HEK293T (cell line): ENCODE results near the gene PEX10.

ENCODE experiments used
- CTCF ChIA-PET: fragments of 350-600 bp; formaldehyde crosslinking; extraction: SDS; loops from one replicate; lab custom pipeline; 2021; ENCODE audit warnings: antibody characterized with exemption, inconsistent platforms; lab: Yijun Ruan, JAX
- POLR2A ChIA-PET: fragments of 350-600 bp; formaldehyde crosslinking; extraction: SDS; loops from one replicate; lab custom pipeline; 2020; ENCODE audit warnings: antibody characterized with exemption, inconsistent platforms; lab: Yijun Ruan, JAX
- DNase-seq: peaks from one replicate; pipeline ENCODE4 v3.0.0; 2012; ENCODE audit warnings: mixed read lengths; ENCODE audit errors: extremely low spot score
- ARNT ChIP-seq: fragments of 450-650 bp; IDR thresholded peaks from 2 replicates; pipeline ENCODE4 v1.6.1; 2017; ENCODE audit warnings: mild to moderate bottlenecking
- BHLHE40 ChIP-seq: fragments of 450-650 bp; IDR thresholded peaks from 2 replicates; pipeline ENCODE4 v1.6.1; 2016; ENCODE audit warnings: mild to moderate bottlenecking, moderate library complexity, borderline replicate concordance
- CTBP1 ChIP-seq: fragments of 450-650 bp; IDR thresholded peaks from 2 replicates; pipeline ENCODE4 v1.6.1; 2016; ENCODE audit warnings: borderline replicate concordance
- FOXA1 ChIP-seq: fragments of 450-650 bp; IDR thresholded peaks from 2 replicates; pipeline ENCODE4 v1.6.1; 2016; ENCODE audit warnings: mild to moderate bottlenecking
- FOXK2 ChIP-seq: fragments of 450-650 bp; IDR thresholded peaks from 2 replicates; pipeline ENCODE4 v1.6.1; 2016; ENCODE audit warnings: mild to moderate bottlenecking
- FOXM1 ChIP-seq: fragments of 450-650 bp; IDR thresholded peaks from 2 replicates; pipeline ENCODE4 v1.6.1; 2017; ENCODE audit warnings: mild to moderate bottlenecking, borderline replicate concordance
- HDGF ChIP-seq: fragments of 450-650 bp; IDR thresholded peaks from 2 replicates; pipeline ENCODE4 v1.6.1; 2017; ENCODE audit warnings: antibody characterized with exemption, borderline replicate concordance
- L3MBTL2 ChIP-seq: fragments of 450-650 bp; conservative IDR thresholded peaks from 2 replicates; pipeline ENCODE4 v1.6.1; 2016; ENCODE audit warnings: mild to moderate bottlenecking
- LEF1 ChIP-seq: fragments of 450-650 bp; IDR thresholded peaks from 2 replicates; pipeline ENCODE4 v1.6.1; 2017; ENCODE audit warnings: mild to moderate bottlenecking, borderline replicate concordance
- NFRKB ChIP-seq: fragments of 450-650 bp; IDR thresholded peaks from 2 replicates; pipeline ENCODE4 v1.6.1; 2016; ENCODE audit warnings: mild to moderate bottlenecking, moderate library complexity
- SP1 ChIP-seq: fragments of 450-650 bp; IDR thresholded peaks from 2 replicates; pipeline ENCODE4 v1.6.1; 2017
- SUZ12 ChIP-seq: fragments of 450-650 bp; IDR thresholded peaks from 2 replicates; pipeline ENCODE4 v1.6.1; 2016; ENCODE audit warnings: mild to moderate bottlenecking
- TARDBP ChIP-seq: fragments of 450-650 bp; IDR thresholded peaks from 2 replicates; pipeline ENCODE4 v1.6.1; 2016
- ZNF384 ChIP-seq: fragments of 450-650 bp; IDR thresholded peaks from 2 replicates; pipeline ENCODE4 v1.6.1; 2016
- TF ChIP-seq, protein P1 (sequence below): fragments of 450-650 bp; IDR thresholded peaks from 2 replicates; pipeline ENCODE4 v1.6.1; 2016

PEX10 gene

GRCh38 chr1:2411801-2412394 is 466 bp downstream of the PEX10 start:
- ChIA-PET POLR2A (interaction anchor here (4.4 kb wide), 1 partner anchor 20 kb away, joined by 18 read pairs; the partner anchor contains the start of genes MORN1 and RER1), CTCF (no interaction called here)
- TF ChIP-seq SP1 = no peak
- TF ChIP-seq ARNT = no peak
- TF ChIP-seq FOXM1 = no peak
- TF ChIP-seq, protein P1, sequence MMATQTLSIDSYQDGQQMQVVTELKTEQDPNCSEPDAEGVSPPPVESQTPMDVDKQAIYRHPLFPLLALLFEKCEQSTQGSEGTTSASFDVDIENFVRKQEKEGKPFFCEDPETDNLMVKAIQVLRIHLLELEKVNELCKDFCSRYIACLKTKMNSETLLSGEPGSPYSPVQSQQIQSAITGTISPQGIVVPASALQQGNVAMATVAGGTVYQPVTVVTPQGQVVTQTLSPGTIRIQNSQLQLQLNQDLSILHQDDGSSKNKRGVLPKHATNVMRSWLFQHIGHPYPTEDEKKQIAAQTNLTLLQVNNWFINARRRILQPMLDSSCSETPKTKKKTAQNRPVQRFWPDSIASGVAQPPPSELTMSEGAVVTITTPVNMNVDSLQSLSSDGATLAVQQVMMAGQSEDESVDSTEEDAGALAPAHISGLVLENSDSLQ = no peak
- TF ChIP-seq BHLHE40 = no peak
- DNase-seq = peak; percentile 30

DNA sequence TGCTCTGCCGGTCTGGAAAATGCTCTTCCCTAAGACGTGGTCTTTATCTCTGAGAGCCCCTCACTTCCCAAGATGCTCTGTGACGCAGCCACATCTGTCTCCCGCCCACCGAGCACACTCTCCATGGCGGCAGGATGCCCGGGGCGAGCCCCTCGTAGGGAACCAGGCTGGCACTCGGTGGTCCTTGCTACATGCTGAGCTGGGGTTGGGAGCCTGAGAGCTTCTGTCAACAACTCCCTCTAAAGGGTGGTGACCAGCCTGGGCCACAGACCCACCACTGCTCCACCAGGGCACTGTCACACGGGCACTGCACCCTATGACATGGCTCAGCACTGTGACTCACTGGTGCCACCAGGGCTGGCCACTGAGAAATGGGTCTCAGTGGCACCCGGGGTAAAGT is 2.6 kb downstream of the PEX10 start:
- ChIA-PET POLR2A (interaction anchor here (1.7 to 4.4 kb wide), 3 partner anchors 11 to 210 kb away, joined by 4 to 18 read pairs (median 5); partner anchors contain the start of genes MORN1 and RER1), CTCF (no interaction called here)
- TF ChIP-seq FOXK2 (no peak), L3MBTL2 (no peak), NFRKB (no peak), FOXM1 (no peak), FOXA1 (no peak), TARDBP (no peak), ARNT (no peak), BHLHE40 (no peak), HDGF (no peak), LEF1 (no peak), SP1 (no peak), SUZ12 (no peak)
- TF ChIP-seq, protein P1 = no peak
- no peak for DNase-seq

GRCh38 chr1:2408859-2409276 is 3.5 kb downstream of the PEX10 start:
- DNase-seq = no peak
- no peak for TF ChIP-seq FOXK2
- no peak for TF ChIP-seq FOXM1
- no peak for TF ChIP-seq ZNF384
- TF ChIP-seq HDGF = no peak
- no peak for TF ChIP-seq L3MBTL2
- no peak for TF ChIP-seq TARDBP
- no peak for TF ChIP-seq NFRKB
- TF ChIP-seq BHLHE40 = no peak
- TF ChIP-seq FOXA1 = no peak
- no peak for TF ChIP-seq SUZ12
- no peak for TF ChIP-seq SP1
- TF ChIP-seq CTBP1 = no peak
- TF ChIP-seq, protein P1 = no peak
- TF ChIP-seq LEF1 = no peak
- TF ChIP-seq ARNT = no peak
- ChIA-PET CTCF (no interaction called here), POLR2A (interaction anchor here (1.9 kb wide), 1 partner anchor 10 kb away, joined by 5 read pairs; no protein-coding TSS in a partner anchor)

DNA sequence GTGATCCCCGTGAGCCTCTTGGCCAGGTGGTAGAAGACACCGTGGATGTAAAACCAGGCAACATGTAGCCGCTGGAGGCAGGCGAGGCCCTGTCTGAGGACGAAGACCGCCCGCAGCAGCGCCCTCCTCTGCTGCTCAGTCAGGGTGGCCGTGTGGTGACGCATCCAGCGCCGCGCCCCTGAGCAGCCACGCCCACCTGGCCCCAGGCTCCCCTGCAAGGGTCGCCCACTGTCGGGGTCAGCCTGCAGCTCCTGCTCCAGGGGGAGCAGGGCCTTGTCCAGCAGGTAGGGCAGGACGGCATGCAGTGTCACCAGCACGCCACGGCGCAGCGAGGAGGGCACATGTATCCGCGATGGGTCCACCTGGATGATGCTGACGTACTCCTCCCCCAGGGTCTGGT is 3.9 kb downstream of the PEX10 start:
- TF ChIP-seq ARNT = no peak
- DNase-seq = no peak
- CTCF ChIA-PET = no interaction called here
- POLR2A ChIA-PET = interaction anchor here (1.9 kb wide), 1 partner anchor 9 kb away, joined by 5 read pairs; no protein-coding TSS in a partner anchor

GRCh38 chr1:2407991-2408275 is 4.4 kb downstream of the PEX10 start:
- TF ChIP-seq NFRKB = no peak
- DNase-seq = no peak
- ChIA-PET CTCF (no interaction called here), POLR2A (interaction anchor here (1.9 kb wide), 1 partner anchor 9 kb away, joined by 5 read pairs; no protein-coding TSS in a partner anchor)

DNA sequence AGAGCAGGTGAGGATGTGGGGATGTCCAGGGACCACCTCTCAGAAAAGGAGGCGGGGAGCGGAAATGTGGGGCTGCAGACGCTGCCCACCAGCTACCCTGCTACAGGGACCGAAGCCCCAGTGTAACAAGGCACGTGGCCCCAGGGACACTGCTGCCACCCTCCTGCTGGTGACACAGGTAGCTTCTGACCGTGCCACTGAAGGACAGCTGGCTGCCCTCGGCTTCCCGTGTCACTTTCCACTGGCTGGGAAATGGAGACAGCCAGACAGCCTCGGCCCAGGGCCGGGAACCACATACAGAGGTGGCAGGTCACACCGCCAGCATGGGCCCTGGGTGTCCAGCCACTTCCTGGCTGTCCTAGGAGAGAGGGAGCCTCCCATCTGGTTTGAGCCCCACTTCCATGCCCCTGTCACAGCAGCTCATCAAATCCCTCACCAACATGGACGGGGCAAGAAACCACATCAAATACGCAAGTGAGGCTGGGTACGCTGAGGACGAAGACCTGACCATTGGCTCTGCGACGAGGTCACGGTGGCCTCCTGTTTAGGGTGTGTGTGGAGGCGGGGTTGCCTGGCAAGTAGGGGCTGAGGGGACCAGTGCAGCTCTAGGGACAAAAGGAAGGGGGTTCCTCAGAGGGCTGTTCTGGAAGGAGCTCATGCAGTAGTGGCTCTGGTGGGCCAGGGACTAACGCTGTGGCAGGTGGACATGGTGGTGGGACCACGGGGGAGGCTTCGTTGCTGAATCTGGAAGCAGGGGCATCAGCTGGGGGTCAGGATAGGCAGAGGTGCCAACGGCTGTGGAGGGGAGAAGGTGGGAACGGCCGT is 5.0 kb downstream of the PEX10 start:
- TF ChIP-seq TARDBP (no peak), SUZ12 (no peak), BHLHE40 (no peak), FOXA1 (no peak), L3MBTL2 (no peak), ZNF384 (no peak), FOXK2 (no peak), FOXM1 (no peak), LEF1 (no peak), HDGF (no peak), CTBP1 (no peak), SP1 (no peak)
- TF ChIP-seq, protein P1 = no peak
- no peak for DNase-seq
- ChIA-PET POLR2A (interaction anchor here (1.0 kb wide), 1 partner anchor 15 kb away, joined by 5 read pairs; the partner anchor contains the start of gene RER1), CTCF (no interaction called here)
